AG04450 (cell line): ENCODE data around the gene MED13L. TPM values are rescaled to one million over a fixed set of nuclear protein-coding genes. Genes with fewer than 3 reads are reported as not detected.
A peak's percentile ranks its signal among the peaks of the same experiment; 100 is the strongest.

ENCODE experiments used
- CTCF ChIA-PET: fragments of 300-600, 350-600 bp; formaldehyde crosslinking; extraction: SDS; loops from one replicate; lab custom pipeline; 2022; ENCODE audit warnings: antibody characterized with exemption, inconsistent platforms; lab: Charles Lee
- POLR2A ChIA-PET: fragments of 350-600 bp; formaldehyde crosslinking; extraction: SDS; loops from one replicate; lab custom pipeline; 2021; ENCODE audit warnings: antibody characterized with exemption, inconsistent platforms; lab: Yijun Ruan, JAX
- DNase-seq: peaks from one replicate; pipeline ENCODE4 v3.0.0-alpha.2; 2011; ENCODE audit warnings: low read depth, low spot score
- H3K27ac ChIP-seq: one replicate; pipeline ENCODE4 v1.5.1; 2012; ENCODE audit warnings: low read depth, low read length, control low read depth
- H3K27me3 ChIP-seq: one replicate; pipeline ENCODE4 v1.6.0; 2012; ENCODE audit warnings: low read length; ENCODE audit not compliant: control insufficient read depth, insufficient read depth
- H3K4me3 ChIP-seq: 2 replicates; pipeline ENCODE4 v1.5.1; 2011; ENCODE audit warnings: mild to moderate bottlenecking, low read depth, low read length, control low read depth
- H3K9me3 ChIP-seq: 2 replicates; pipeline ENCODE4 v1.5.1; 2012; ENCODE audit warnings: low read length; ENCODE audit not compliant: control insufficient read depth, insufficient read depth
- CTCF ChIP-seq: IDR thresholded peaks from 2 replicates; pipeline ENCODE4 v1.5.1; 2011; ENCODE audit warnings: low read depth, low read length, control low read depth, inconsistent platforms
- polyA plus RNA-seq: library from polyadenylated mRNA; depleted of rRNA; stranded (reverse); fragments of >200 nt; gene quantifications from 2 replicates; pipeline ENCODE4 v1.2.3, GENCODE V29; 2011

The MED13L gene
- polyA plus RNA-seq, 1 experiment: 56.2 TPM

- Histone ChIP-seq H3K27ac (no peak overlapping the region), H3K4me3 (no peak overlapping the region), H3K9me3 (no peaks in the 10 kb centered on the region), H3K27me3 (no peaks in the 10 kb centered on the region)
- ChIA-PET POLR2A (no interaction called here), CTCF (interaction anchor here (0.6 to 1.6 kb wide), 2 partner anchors 18 to 631 kb away, joined by 3 to 5 read pairs; no protein-coding TSS in a partner anchor)
- no peak for DNase-seq
- no peak for TF ChIP-seq CTCF
These were observed 264.7 kb downstream of the MED13L start for GRCh38 chr12:116012757-116013156.

- DNase-seq: no peak
These were observed 266.3 kb downstream of the MED13L start for GRCh38 chr12:116011217-116011616.

GRCh38 chr12:116010467-116010866 is 267.0 kb downstream of the MED13L start:
- ChIA-PET POLR2A (no interaction called here), CTCF (interaction anchor here (0.6 to 1.0 kb wide), 3 partner anchors 8 to 615 kb away, joined by 3 to 4 read pairs (median 3); no protein-coding TSS in a partner anchor)
- H3K9me3 ChIP-seq: no peaks in the 10 kb centered on the region
- no peak for TF ChIP-seq CTCF
- H3K4me3 ChIP-seq: no peak overlapping the region
- no peaks in the 10 kb centered on the region for H3K27me3 ChIP-seq
- no peak for DNase-seq
- no peak overlapping the region for H3K27ac ChIP-seq

More at GRCh38 chr12:116011217-116011616, 266.3 kb downstream of the MED13L start:
- POLR2A ChIA-PET: no interaction called here
- Histone ChIP-seq H3K9me3 (no peaks in the 10 kb centered on the region), H3K27me3 (no peaks in the 10 kb centered on the region), H3K4me3 (no peak overlapping the region), H3K27ac (no peak overlapping the region)
- no peak for TF ChIP-seq CTCF
- CTCF ChIA-PET: interaction anchor here (0.6 to 0.8 kb wide), 2 partner anchors 18 to 225 kb away, joined by 3 read pairs; no protein-coding TSS in a partner anchor

GRCh38 chr12:116009805-116010204 is 267.7 kb downstream of the MED13L start:
- Histone ChIP-seq H3K9me3 (no peaks in the 10 kb centered on the region), H3K4me3 (no peak overlapping the region), H3K27ac (no peak overlapping the region), H3K27me3 (no peaks in the 10 kb centered on the region)
- POLR2A ChIA-PET: no interaction called here
- CTCF ChIA-PET: interaction anchor here (0.5 to 1.0 kb wide), 4 partner anchors 9 to 616 kb away, joined by 3 to 8 read pairs (median 4); no protein-coding TSS in a partner anchor
- TF ChIP-seq CTCF: peak; percentile 36
- DNase-seq: no peak

GRCh38 chr12:116006141-116006540 is 271.4 kb downstream of the MED13L start:
- Histone ChIP-seq H3K4me3 (no peak overlapping the region), H3K9me3 (no peaks in the 10 kb centered on the region), H3K27ac (no peak overlapping the region), H3K27me3 (no peaks in the 10 kb centered on the region)
- TF ChIP-seq CTCF: no peak
- ChIA-PET POLR2A (no interaction called here), CTCF (interaction anchor here (1.1 kb wide), 1 partner anchor 230 kb away, joined by 3 read pairs; no protein-coding TSS in a partner anchor)
- no peak for DNase-seq
